Measurements from ENCODE around the gene RBM17.

- TF ChIP-seq POLR2AphosphoS5 (IDR thresholded peaks at IDR 0.05; ENCODE audit: low read depth, low read length): no peak
- no peak for TF ChIP-seq CTCF (IDR thresholded peaks at IDR 0.05)
Observed at GRCh38 chr10:6091630-6092029, 2.8 kb downstream of the RBM17 start.

Data from Panc1 (cell line).